NCI-H1105 treated with DMSO at 0.1 percent for 48 hours (cell line): ENCODE measurements around the gene POMGNT1.

ENCODE experiments used
- DNase-seq: peaks from one replicate; lab custom pipeline; 2025; lab: John Stamatoyannopoulos, UW

Gene POMGNT1

GRCh38 chr1:46157916-46158311 is 40.3 kb downstream of the POMGNT1 start:
- no peak for DNase-seq

- DNase-seq: no peak
These were observed 44.5 kb downstream of the POMGNT1 start for GRCh38 chr1:46153732-46154131.

DNA sequence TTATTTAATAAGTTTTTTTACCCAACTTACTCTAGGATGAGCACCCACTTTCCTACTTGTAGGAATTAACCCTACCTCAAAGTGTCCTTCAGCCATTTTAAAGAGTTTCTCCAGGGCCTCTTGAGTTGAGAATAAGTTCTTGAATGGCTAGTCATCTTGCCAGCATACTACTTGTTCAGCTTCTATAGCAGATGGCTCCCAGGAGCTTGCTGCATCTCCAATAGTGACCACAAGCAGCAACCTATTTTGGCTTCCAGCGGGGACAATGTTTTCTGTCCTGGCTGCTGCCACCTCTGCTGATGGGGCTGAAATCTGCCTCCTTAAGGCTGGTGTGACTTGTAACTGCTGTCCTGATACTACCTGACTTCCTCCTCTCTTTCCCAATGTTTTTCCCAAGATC is 45.0 kb downstream of the POMGNT1 start:
- DNase-seq: no peak

- DNase-seq: no peak
These were observed 46.2 kb downstream of the POMGNT1 start for GRCh38 chr1:46152016-46152415.

DNA sequence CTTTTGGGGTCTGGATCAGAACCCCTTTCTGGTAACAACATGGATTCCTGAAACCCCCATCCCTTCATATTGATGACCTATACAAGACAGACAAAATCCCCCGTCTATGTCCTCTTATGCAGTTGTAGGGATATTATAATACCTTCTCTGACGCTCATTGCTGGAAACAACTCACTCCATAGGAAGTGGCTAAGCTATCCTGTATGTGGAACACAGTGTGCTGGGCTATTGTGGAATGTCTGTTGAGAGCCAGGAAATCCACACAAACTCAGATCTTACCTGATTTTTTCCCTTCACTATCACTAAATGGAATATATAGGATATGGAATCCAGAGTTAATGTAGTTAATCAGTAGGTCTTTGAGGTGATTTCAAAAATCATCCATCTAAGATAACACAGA is 48.1 kb downstream of the POMGNT1 start:
- no peak for DNase-seq

DNA sequence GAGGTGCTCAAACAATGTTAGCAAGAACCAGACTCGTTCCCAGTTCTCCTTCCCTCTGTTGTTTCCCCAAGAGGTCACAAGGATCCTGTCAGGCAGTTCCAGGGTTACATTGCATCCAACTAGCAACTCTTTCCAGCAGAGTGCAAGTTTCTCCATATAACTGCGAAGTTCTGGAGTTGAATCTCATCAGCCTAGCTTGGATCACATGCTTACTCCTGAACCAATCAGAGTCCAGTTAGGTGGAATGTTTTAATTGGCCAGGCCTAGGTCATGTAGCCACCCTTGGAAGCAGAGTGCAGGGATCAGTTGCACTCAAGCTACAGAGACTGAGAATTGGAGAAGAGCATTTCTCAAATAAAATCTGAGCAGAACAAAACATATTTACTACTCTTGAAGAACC is 49.9 kb downstream of the POMGNT1 start:
- no peak for DNase-seq
